GM12878 (cell line): ENCODE measurements around the gene COX6A1. TPM values are rescaled to one million over a fixed set of nuclear protein-coding genes. Genes with fewer than 3 reads are reported as not detected.

Experiments used
- ATAC-seq: fragments of 200-7000 bp; cut with Tn5 transposase; 3 replicates; pipeline ENCODE4 v1.9.1; 2020; ENCODE audit warnings: mild to moderate bottlenecking, moderate library complexity
- BruUV-seq: library from RNA; stranded (reverse); fragments of 400-500 nt; replicated peaks from 2 replicates; lab custom pipeline; 2021; lab: Mats Ljungman, UMichigan
- CTCF ChIA-PET: fragments of 300-600 bp; sonication (Branson Sonifier 250); formaldehyde crosslinking; extraction: SDS; loops from one replicate; lab custom pipeline; 2021; ENCODE audit warnings: inconsistent platforms; lab: Yijun Ruan, JAX
- POLR2A ChIA-PET: fragments of 350-600 bp; formaldehyde crosslinking; extraction: SDS; loops from one replicate; lab custom pipeline; 2021; ENCODE audit warnings: inconsistent platforms; lab: Charles Lee
- RAD21 ChIA-PET: fragments of 300-600 bp; sonication (Branson Sonifier 250); formaldehyde crosslinking; loops from one replicate; lab custom pipeline; 2023; ENCODE audit warnings: antibody characterized with exemption; ENCODE audit not compliant: unreplicated experiment; lab: Charles Lee
- SMC1A ChIA-PET: fragments of 300-600 bp; sonication (Branson Sonifier 250); formaldehyde crosslinking; loops from one replicate; lab custom pipeline; 2023; ENCODE audit not compliant: unreplicated experiment, uncharacterized antibody; lab: Charles Lee
- DNase-seq: peaks from one replicate; pipeline ENCODE4 v3.0.0-alpha.2; 2011; ENCODE audit warnings: low read depth, low spot score
- FAIRE-seq: peaks from 3 replicates; lab custom pipeline; 2011; peaks lifted over from hg19 to GRCh38; lab: Jason Lieb, UNC
- H2AFZ ChIP-seq: 2 replicates; pipeline ENCODE4 v1.6.0; 2011; ENCODE audit warnings: low read depth, low read length, control low read depth; ENCODE audit not compliant: control insufficient read depth
- H3K27ac ChIP-seq: 2 replicates; pipeline ENCODE4 v1.5.1; 2011; ENCODE audit warnings: control low read depth; ENCODE audit not compliant: control insufficient read depth, insufficient read depth
- H3K27me3 ChIP-seq, 2 experiments: replicated peaks in 1 of 2; 2 replicates each; pipeline versions ENCODE4 v1.6.0 to v1.6.1; 2011; ENCODE audit warnings: low read length in 1 of 2; ENCODE audit not compliant: control insufficient read depth in 2 of 2, insufficient read depth in 2 of 2
- H3K36me3 ChIP-seq, 2 experiments: 2 replicates each; pipeline ENCODE4 v1.5.1; 2011; ENCODE audit warnings: low read length in 1 of 2; ENCODE audit not compliant: control insufficient read depth in 2 of 2, insufficient read depth in 2 of 2
- H3K4me1 ChIP-seq: 2 replicates; pipeline ENCODE4 v1.6.1; 2011; ENCODE audit warnings: mild to moderate bottlenecking, low read length, moderate library complexity, mixed read lengths; ENCODE audit not compliant: control insufficient read depth, insufficient read depth
- H3K4me2 ChIP-seq: 2 replicates; pipeline ENCODE4 v1.6.0; 2011; ENCODE audit warnings: control low read depth; ENCODE audit not compliant: control insufficient read depth, insufficient read depth
- H3K4me3 ChIP-seq: fragments of 200-600 bp; sonication (generic); 2 replicates; pipeline ENCODE4 v1.5.1; 2016
- H3K79me2 ChIP-seq: 2 replicates; pipeline ENCODE4 v1.6.0; 2011; ENCODE audit warnings: low read length; ENCODE audit not compliant: control insufficient read depth, insufficient read depth
- H3K9ac ChIP-seq: 2 replicates; pipeline ENCODE4 v1.8.0; 2011; ENCODE audit warnings: low read length, control low read depth, mixed read lengths; ENCODE audit not compliant: control insufficient read depth, insufficient read depth
- H3K9me3 ChIP-seq: replicated peaks from 3 replicates; pipeline ENCODE4 v1.5.1; 2011; ENCODE audit warnings: mild to moderate bottlenecking, low read length; ENCODE audit not compliant: control insufficient read depth, insufficient read depth
- H4K20me1 ChIP-seq: 2 replicates; pipeline ENCODE4 v1.6.0; 2011; ENCODE audit not compliant: control insufficient read depth, insufficient read depth
- BRCA1 ChIP-seq: IDR thresholded peaks from 2 replicates; pipeline ENCODE4 v1.6.1; 2011; ENCODE audit warnings: low read depth, low read length, improper control_type of control experiment
- EZH2 ChIP-seq: IDR thresholded peaks from 2 replicates; pipeline ENCODE4 v1.6.1; 2012; ENCODE audit warnings: low read depth, mild to moderate bottlenecking, control low read depth, inconsistent platforms, low read length, borderline replicate concordance; ENCODE audit not compliant: control insufficient read depth
- FOXK2 ChIP-seq: fragments of 450-650 bp; IDR thresholded peaks from 2 replicates; pipeline ENCODE4 v1.6.1; 2017; ENCODE audit warnings: mild to moderate bottlenecking, moderate library complexity
- FOXM1 ChIP-seq: IDR thresholded peaks from 2 replicates; pipeline ENCODE4 v1.6.1; 2012; ENCODE audit warnings: low read depth, mild to moderate bottlenecking, inconsistent platforms, low read length, moderate library complexity
- NFYA ChIP-seq: IDR thresholded peaks from 2 replicates; pipeline ENCODE4 v1.6.1; 2011; ENCODE audit warnings: low read depth, mild to moderate bottlenecking, low read length, improper control_type of control experiment, borderline replicate concordance
- NR2C2 ChIP-seq: IDR thresholded peaks from 2 replicates; pipeline ENCODE4 v1.6.1; 2011; ENCODE audit warnings: borderline replicate concordance, low read depth; ENCODE audit not compliant: control insufficient read depth, insufficient read length
- PML ChIP-seq: IDR thresholded peaks from 2 replicates; pipeline ENCODE4 v1.6.1; 2012; ENCODE audit warnings: low read length, inconsistent platforms
- RCOR1 ChIP-seq: conservative IDR thresholded peaks from 2 replicates; pipeline ENCODE4 v1.6.1; 2012; ENCODE audit warnings: low read depth, low read length, improper control_type of control experiment
- TAF1 ChIP-seq: IDR thresholded peaks from 2 replicates; pipeline ENCODE4 v1.6.1; 2011; ENCODE audit warnings: mild to moderate bottlenecking, low read depth, low read length, borderline replicate concordance
- TCF12 ChIP-seq: IDR thresholded peaks from 2 replicates; pipeline ENCODE4 v1.6.1; 2011; ENCODE audit warnings: low read depth, mild to moderate bottlenecking, low read length
- ZNF622 ChIP-seq: fragments of 450-650 bp; IDR thresholded peaks from 2 replicates; pipeline ENCODE4 v1.6.1; 2017; ENCODE audit warnings: mild to moderate bottlenecking, inconsistent platforms
- WGBS: methylation state at CpG from one replicate; pipeline ENCODE4 v1.1.6; 2016; ENCODE audit warnings: low lambda C conversion rate; ENCODE audit not compliant: insufficient replicate concordance, insufficient coverage; ENCODE audit errors: missing lambda C conversion rate; 5-methylcytosine and 5-hydroxymethylcytosine counted together
- in situ Hi-C: fragments of 300-500 bp; cut with MboI; formaldehyde crosslinking; loops from 9 replicates; pipeline ENCODE4 v1.14.3; 2018; ENCODE audit warnings: mixed read lengths
- intact Hi-C: fragments of 100-400 bp; cut with micrococcal nuclease; formaldehyde crosslinking; loops from one replicate; pipeline ENCODE4 v1.14.2; 2022; ENCODE audit not compliant: unreplicated experiment
- polyA plus RNA-seq, 11 experiments: library from polyadenylated mRNA; depleted of rRNA in 4 of 11; unstranded in 6 of 11; stranded (reverse) in 5 of 11; fragments of >200 nt; fragmentation: Nextera tagmentation in 4 of 11; fragmentation: Illumina TruSeq in 1 of 11; extraction: Ambion mirVana in 4 of 11; extraction: Trizol in 1 of 11; gene quantifications; 1 replicate in 1 of 11; 2 replicates in 10 of 11; pipeline versions ENCODE4 v1.2.1 to v1.2.3, GENCODE V29; 2011 to 2016; ENCODE audit warnings: inconsistent platforms in 2 of 11, missing spikeins in 2 of 11, low read depth in 1 of 11
- total RNA-seq, 4 experiments: library from RNA; depleted of rRNA in 3 of 4; stranded (reverse); fragments of >200 nt in 3 of 4; fragmentation: Illumina TruSeq in 1 of 4; extraction: Trizol in 1 of 4; gene quantifications; 2 replicates each; pipeline versions ENCODE4 v1.2.1 to v1.2.3, GENCODE V29; 2013 to 2021
- TF ChIP-seq, protein P1 (sequence below): fragments of 450-650 bp; IDR thresholded peaks from 2 replicates; pipeline ENCODE4 v1.6.1; 2017; ENCODE audit warnings: borderline replicate concordance
- TF ChIP-seq, protein P2 (sequence below): IDR thresholded peaks from 2 replicates; pipeline ENCODE4 v1.6.1; 2012; ENCODE audit warnings: low read depth, low read length, improper control_type of control experiment
- TF ChIP-seq, protein P3 (sequence below): fragments of 450-650 bp; IDR thresholded peaks from 2 replicates; pipeline ENCODE4 v1.6.1; 2017; ENCODE audit warnings: low read depth, mild to moderate bottlenecking, moderate library complexity
- TF ChIP-seq, protein P4 (sequence below): fragments of 450-650 bp; formaldehyde crosslinking; IDR thresholded peaks from 2 replicates; pipeline ENCODE4 v1.5.0; 2022; ENCODE audit warnings: mild to moderate bottlenecking, missing genetic modification characterization

Gene COX6A1
- total and polyA plus RNA-seq, 10 of the 15 experiments (the other 5 are each of a cell fraction or from before 2014, with no cell fraction given): 408 to 2,723 (median 1,019) TPM

DNA sequence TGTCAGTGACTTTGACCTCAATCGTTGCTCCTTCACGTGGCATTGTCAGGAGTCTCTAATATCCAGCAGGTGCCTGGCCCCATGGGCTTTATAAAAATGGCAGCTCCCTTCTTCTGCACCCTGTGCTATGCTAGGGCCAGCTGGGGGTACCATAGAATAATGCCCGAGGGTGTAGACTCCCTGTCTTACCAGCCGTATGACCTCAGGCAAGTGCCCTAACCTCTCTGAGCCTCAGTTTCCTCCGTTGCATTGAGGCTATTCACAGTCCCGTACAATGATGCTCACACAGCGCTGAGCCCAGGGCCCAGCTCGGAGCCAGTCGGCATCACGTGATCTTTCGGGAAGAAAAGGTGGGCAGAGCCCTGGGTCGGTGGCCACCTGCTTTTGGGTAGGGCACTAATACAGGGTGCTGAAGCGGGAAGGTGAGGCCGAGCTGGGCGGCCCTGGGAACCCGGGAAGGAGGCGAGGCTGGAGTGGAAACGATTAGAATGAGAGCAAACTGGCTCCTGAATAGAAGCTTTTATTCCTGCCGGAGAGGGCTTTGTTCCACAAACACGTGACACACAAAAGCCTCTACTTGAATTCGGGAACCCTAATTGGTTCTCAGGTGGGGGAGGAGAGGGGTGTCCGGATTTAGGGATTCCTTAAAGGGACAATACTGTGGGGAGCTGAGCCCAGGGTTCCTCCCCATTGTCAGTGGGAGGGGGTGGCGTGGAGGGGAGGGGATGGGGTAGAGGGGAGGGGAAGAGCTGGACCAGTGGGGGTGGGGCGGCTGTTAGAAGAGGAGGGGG lies 49.0 kb upstream of the COX6A1 start:
- no peaks in the 10 kb centered on the region for H3K9me3 ChIP-seq
- no peaks in the 10 kb centered on the region for H3K79me2 ChIP-seq
- intact Hi-C loops (no loop called here), in situ Hi-C loops (no loop called here)
- no peak overlapping the region for H3K9ac ChIP-seq
- ATAC-seq: no peak
- no peak for FAIRE-seq
- H2AFZ ChIP-seq: no peak overlapping the region
- H3K4me3 ChIP-seq: no peak overlapping the region
- H3K4me2 ChIP-seq: no peak overlapping the region
- H3K27me3 ChIP-seq: no peaks in the 10 kb centered on the region; a peak in 1 of 4 replicates
- POLR2A ChIA-PET: interaction anchor here (0.6 kb wide), 1 partner anchor 59 kb away, joined by 3 read pairs; no protein-coding TSS in a partner anchor
- BruUV-seq: no TSS peak
- SMC1A ChIA-PET: no interaction called here
- CTCF ChIA-PET: interaction anchor here (0.6 to 1.3 kb wide), 3 partner anchors 22 to 87 kb away, joined by 3 read pairs; partner anchors contain the start of gene SIRT4
- H4K20me1 ChIP-seq: no peaks in the 10 kb centered on the region
- no peak overlapping the region for H3K27ac ChIP-seq
- RAD21 ChIA-PET: no interaction called here
- WGBS: 37% methylated on average over 22 of the region's 24 CpGs
- no peaks in the 10 kb centered on the region for H3K4me1 ChIP-seq
- DNase-seq: no peak
- H3K36me3 ChIP-seq: no peaks in the 10 kb centered on the region
- TF ChIP-seq NR2C2 (no peak), TCF12 (no peak), NFYA (no peak), EZH2 (no peak), PML (no peak), ZNF622 (no peak), FOXM1 (no peak), FOXK2 (no peak), TAF1 (no peak), BRCA1 (no peak), RCOR1 (no peak)
- TF ChIP-seq, protein P1, sequence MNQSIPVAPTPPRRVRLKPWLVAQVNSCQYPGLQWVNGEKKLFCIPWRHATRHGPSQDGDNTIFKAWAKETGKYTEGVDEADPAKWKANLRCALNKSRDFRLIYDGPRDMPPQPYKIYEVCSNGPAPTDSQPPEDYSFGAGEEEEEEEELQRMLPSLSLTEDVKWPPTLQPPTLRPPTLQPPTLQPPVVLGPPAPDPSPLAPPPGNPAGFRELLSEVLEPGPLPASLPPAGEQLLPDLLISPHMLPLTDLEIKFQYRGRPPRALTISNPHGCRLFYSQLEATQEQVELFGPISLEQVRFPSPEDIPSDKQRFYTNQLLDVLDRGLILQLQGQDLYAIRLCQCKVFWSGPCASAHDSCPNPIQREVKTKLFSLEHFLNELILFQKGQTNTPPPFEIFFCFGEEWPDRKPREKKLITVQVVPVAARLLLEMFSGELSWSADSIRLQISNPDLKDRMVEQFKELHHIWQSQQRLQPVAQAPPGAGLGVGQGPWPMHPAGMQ: no peak
- TF ChIP-seq, protein P2, sequence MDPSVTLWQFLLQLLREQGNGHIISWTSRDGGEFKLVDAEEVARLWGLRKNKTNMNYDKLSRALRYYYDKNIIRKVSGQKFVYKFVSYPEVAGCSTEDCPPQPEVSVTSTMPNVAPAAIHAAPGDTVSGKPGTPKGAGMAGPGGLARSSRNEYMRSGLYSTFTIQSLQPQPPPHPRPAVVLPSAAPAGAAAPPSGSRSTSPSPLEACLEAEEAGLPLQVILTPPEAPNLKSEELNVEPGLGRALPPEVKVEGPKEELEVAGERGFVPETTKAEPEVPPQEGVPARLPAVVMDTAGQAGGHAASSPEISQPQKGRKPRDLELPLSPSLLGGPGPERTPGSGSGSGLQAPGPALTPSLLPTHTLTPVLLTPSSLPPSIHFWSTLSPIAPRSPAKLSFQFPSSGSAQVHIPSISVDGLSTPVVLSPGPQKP: no peak
- TF ChIP-seq, protein P3, sequence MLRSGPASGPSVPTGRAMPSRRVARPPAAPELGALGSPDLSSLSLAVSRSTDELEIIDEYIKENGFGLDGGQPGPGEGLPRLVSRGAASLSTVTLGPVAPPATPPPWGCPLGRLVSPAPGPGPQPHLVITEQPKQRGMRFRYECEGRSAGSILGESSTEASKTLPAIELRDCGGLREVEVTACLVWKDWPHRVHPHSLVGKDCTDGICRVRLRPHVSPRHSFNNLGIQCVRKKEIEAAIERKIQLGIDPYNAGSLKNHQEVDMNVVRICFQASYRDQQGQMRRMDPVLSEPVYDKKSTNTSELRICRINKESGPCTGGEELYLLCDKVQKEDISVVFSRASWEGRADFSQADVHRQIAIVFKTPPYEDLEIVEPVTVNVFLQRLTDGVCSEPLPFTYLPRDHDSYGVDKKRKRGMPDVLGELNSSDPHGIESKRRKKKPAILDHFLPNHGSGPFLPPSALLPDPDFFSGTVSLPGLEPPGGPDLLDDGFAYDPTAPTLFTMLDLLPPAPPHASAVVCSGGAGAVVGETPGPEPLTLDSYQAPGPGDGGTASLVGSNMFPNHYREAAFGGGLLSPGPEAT: no peak
- TF ChIP-seq, protein P4, sequence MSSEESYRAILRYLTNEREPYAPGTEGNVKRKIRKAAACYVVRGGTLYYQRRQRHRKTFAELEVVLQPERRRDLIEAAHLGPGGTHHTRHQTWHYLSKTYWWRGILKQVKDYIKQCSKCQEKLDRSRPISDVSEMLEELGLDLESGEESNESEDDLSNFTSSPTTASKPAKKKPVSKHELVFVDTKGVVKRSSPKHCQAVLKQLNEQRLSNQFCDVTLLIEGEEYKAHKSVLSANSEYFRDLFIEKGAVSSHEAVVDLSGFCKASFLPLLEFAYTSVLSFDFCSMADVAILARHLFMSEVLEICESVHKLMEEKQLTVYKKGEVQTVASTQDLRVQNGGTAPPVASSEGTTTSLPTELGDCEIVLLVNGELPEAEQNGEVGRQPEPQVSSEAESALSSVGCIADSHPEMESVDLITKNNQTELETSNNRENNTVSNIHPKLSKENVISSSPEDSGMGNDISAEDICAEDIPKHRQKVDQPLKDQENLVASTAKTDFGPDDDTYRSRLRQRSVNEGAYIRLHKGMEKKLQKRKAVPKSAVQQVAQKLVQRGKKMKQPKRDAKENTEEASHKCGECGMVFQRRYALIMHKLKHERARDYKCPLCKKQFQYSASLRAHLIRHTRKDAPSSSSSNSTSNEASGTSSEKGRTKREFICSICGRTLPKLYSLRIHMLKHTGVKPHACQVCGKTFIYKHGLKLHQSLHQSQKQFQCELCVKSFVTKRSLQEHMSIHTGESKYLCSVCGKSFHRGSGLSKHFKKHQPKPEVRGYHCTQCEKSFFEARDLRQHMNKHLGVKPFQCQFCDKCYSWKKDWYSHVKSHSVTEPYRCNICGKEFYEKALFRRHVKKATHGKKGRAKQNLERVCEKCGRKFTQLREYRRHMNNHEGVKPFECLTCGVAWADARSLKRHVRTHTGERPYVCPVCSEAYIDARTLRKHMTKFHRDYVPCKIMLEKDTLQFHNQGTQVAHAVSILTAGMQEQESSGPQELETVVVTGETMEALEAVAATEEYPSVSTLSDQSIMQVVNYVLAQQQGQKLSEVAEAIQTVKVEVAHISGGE: no peak
